DND-41 (cell line): ENCODE results near the gene RAB30.

Source experiments
- EZH2 ChIP-seq: IDR thresholded peaks from 3 replicates; pipeline ENCODE4 v1.6.1; 2012; ENCODE audit warnings: borderline replicate concordance, low read depth, mild to moderate bottlenecking, moderate library complexity, low read length, inconsistent platforms; ENCODE audit not compliant: severe bottlenecking
- TF ChIP-seq, protein P1 (sequence below): IDR thresholded peaks from 2 replicates; pipeline ENCODE4 v1.5.1; 2012; ENCODE audit warnings: borderline replicate concordance, low read length, moderate library complexity, mild to moderate bottlenecking; ENCODE audit not compliant: poor library complexity, severe bottlenecking; ENCODE audit errors: extremely low read depth

DNA sequence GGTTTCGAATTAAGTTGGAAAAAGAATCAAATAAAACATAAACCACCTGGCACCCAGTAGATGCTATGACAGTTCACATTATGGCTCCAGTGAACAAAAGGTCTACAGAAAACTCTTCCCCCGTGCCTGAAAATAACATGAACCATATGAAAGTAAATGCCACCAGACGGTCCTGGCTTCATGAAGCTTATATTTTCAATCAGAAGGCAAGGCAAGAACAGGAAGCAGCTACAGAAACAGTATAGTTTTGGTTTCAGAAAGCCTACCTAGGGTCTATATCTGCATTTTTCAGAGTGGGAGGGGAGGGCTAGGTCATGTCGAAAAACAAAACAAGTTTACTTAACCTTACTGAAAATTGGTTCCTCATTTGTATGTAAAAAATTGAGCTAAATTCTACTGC, 9.8 kb downstream of the RAB30 start:
- TF ChIP-seq, protein P1, sequence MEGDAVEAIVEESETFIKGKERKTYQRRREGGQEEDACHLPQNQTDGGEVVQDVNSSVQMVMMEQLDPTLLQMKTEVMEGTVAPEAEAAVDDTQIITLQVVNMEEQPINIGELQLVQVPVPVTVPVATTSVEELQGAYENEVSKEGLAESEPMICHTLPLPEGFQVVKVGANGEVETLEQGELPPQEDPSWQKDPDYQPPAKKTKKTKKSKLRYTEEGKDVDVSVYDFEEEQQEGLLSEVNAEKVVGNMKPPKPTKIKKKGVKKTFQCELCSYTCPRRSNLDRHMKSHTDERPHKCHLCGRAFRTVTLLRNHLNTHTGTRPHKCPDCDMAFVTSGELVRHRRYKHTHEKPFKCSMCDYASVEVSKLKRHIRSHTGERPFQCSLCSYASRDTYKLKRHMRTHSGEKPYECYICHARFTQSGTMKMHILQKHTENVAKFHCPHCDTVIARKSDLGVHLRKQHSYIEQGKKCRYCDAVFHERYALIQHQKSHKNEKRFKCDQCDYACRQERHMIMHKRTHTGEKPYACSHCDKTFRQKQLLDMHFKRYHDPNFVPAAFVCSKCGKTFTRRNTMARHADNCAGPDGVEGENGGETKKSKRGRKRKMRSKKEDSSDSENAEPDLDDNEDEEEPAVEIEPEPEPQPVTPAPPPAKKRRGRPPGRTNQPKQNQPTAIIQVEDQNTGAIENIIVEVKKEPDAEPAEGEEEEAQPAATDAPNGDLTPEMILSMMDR = no peak
- TF ChIP-seq EZH2 = no peak
